WTC11 (cell line): ENCODE measurements around the gene SNRNP70. TPM values are rescaled to one million over a fixed set of nuclear protein-coding genes. Genes with fewer than 3 reads are reported as not detected.
"Not testable (repeated sequence)": the region's sequence is repeated elsewhere in the genome, so short reads cannot be mapped to it uniquely, and the experiment has no call there.

Experiments used
- ATAC-seq: fragments of 200-7000 bp; cut with Tn5 transposase; 2 replicates; pipeline ENCODE4 v1.10.0; 2021; ENCODE audit warnings: mild to moderate bottlenecking, moderate library complexity
- CTCF ChIA-PET: fragments of 300-600 bp; sonication (Branson Sonifier 250); formaldehyde crosslinking; loops from one replicate; lab custom pipeline; 2021; ENCODE audit warnings: antibody characterized with exemption; lab: Charles Lee
- POLR2A ChIA-PET: fragments of 350-600 bp; sonication (Branson Sonifier 250); formaldehyde crosslinking; loops from one replicate; lab custom pipeline; 2021; ENCODE audit warnings: antibody characterized with exemption; lab: Charles Lee
- DNase-seq: peaks from one replicate; pipeline ENCODE4 v3.0.0; 2021; ENCODE audit warnings: low spot score
- H3K27ac Mint-ChIP-seq: 2 replicates; pipeline ENCODE4 v1.8.0; 2021; ENCODE audit warnings: mixed read lengths
- H3K27me3 Mint-ChIP-seq: 2 replicates; pipeline ENCODE4 v1.8.0; 2021; ENCODE audit warnings: low read depth, mild to moderate bottlenecking, moderate library complexity, mixed read lengths
- H3K36me3 Mint-ChIP-seq: 2 replicates; pipeline ENCODE4 v1.8.0; 2021; ENCODE audit warnings: mixed read lengths
- H3K4me1 Mint-ChIP-seq: 2 replicates; pipeline ENCODE4 v1.8.0; 2022; ENCODE audit warnings: mixed read lengths
- H3K4me3 Mint-ChIP-seq: 2 replicates; pipeline ENCODE4 v1.8.0; 2021; ENCODE audit warnings: mild to moderate bottlenecking, moderate library complexity, mixed read lengths
- H3K9me3 Mint-ChIP-seq: 2 replicates; pipeline ENCODE4 v1.8.0; 2021; ENCODE audit warnings: mixed read lengths
- ELF4 ChIP-seq: sonication (generic); formaldehyde crosslinking; IDR thresholded peaks from 2 replicates; pipeline ENCODE4 v1.8.1; 2022; ENCODE audit warnings: low read depth, mild to moderate bottlenecking, moderate library complexity, missing genetic modification reagents
- FOXJ3 ChIP-seq: sonication (generic); formaldehyde crosslinking; IDR thresholded peaks from 2 replicates; pipeline ENCODE4 v1.9.0; 2021; ENCODE audit warnings: missing genetic modification reagents, mild to moderate bottlenecking, borderline replicate concordance
- GTF2I ChIP-seq: fragments of 250-450 bp; sonication (Bioruptor Pico); conservative IDR thresholded peaks from 2 replicates; pipeline ENCODE4 v1.4.0; 2021; ENCODE audit warnings: mild to moderate bottlenecking
- JUN ChIP-seq: sonication (generic); formaldehyde crosslinking; IDR thresholded peaks from 2 replicates; pipeline ENCODE4 v1.8.0; 2023; ENCODE audit warnings: mild to moderate bottlenecking, missing genetic modification reagents
- MXD4 ChIP-seq: fragments of 250-450 bp; sonication (Bioruptor Pico); IDR thresholded peaks from 2 replicates; pipeline ENCODE4 v1.8.0; 2021; ENCODE audit warnings: mild to moderate bottlenecking, moderate library complexity, borderline replicate concordance
- SOX15 ChIP-seq: fragments of 250-450 bp; sonication (Bioruptor Pico); IDR thresholded peaks from 2 replicates; pipeline ENCODE4 v1.9.0; 2021; ENCODE audit warnings: mild to moderate bottlenecking
- TCF7 ChIP-seq: sonication (generic); formaldehyde crosslinking; IDR thresholded peaks from 2 replicates; pipeline ENCODE4 v1.8.0; 2022; ENCODE audit warnings: mild to moderate bottlenecking, low read depth, missing genetic modification reagents, moderate library complexity
- TEAD1 ChIP-seq: sonication (generic); formaldehyde crosslinking; IDR thresholded peaks from 2 replicates; pipeline ENCODE4 v1.8.0; 2022; ENCODE audit warnings: mild to moderate bottlenecking, missing genetic modification reagents
- ZNF232 ChIP-seq: sonication (generic); formaldehyde crosslinking; IDR thresholded peaks from 2 replicates; pipeline ENCODE4 v1.8.0; 2022; ENCODE audit warnings: mild to moderate bottlenecking, missing genetic modification reagents
- ZNF396 ChIP-seq: fragments of 250-450 bp; sonication (Bioruptor Pico); IDR thresholded peaks from 2 replicates; pipeline ENCODE4 v1.8.0; 2021; ENCODE audit warnings: mild to moderate bottlenecking, moderate library complexity, borderline replicate concordance
- total RNA-seq: library from RNA; stranded (reverse); gene quantifications from 3 replicates; pipeline ENCODE4 v1.2.3, GENCODE V29; 2021
- TF ChIP-seq, protein P1 (sequence below): sonication (generic); formaldehyde crosslinking; IDR thresholded peaks from 2 replicates; pipeline ENCODE4 v1.8.0; 2022; ENCODE audit warnings: missing genetic modification reagents
- TF ChIP-seq, protein P2 (sequence below): sonication (generic); formaldehyde crosslinking; conservative IDR thresholded peaks from 2 replicates; pipeline ENCODE4 v1.8.1; 2022; ENCODE audit warnings: mild to moderate bottlenecking, missing genetic modification reagents
- TF ChIP-seq, protein P3 (sequence below): fragments of 250-450 bp; sonication (Bioruptor Pico); conservative IDR thresholded peaks from 2 replicates; pipeline ENCODE4 v1.9.0; 2021; ENCODE audit warnings: mild to moderate bottlenecking
- TF ChIP-seq, protein P4 (sequence below): fragments of 200-600 bp; IDR thresholded peaks from 2 replicates; pipeline ENCODE4 v1.8.0; 2022; ENCODE audit warnings: antibody characterized with exemption
- TF ChIP-seq, protein P5 (sequence below): sonication (generic); formaldehyde crosslinking; IDR thresholded peaks from 2 replicates; pipeline ENCODE4 v1.8.1; 2022; ENCODE audit warnings: low read depth, missing genetic modification reagents, borderline replicate concordance
- TF ChIP-seq, protein P6 (sequence below): sonication (generic); formaldehyde crosslinking; IDR thresholded peaks from 2 replicates; pipeline ENCODE4 v1.8.1; 2022; ENCODE audit warnings: mild to moderate bottlenecking, moderate library complexity, missing genetic modification reagents
- TF ChIP-seq, protein P7 (sequence below): fragments of 250-450 bp; sonication (Bioruptor Pico); IDR thresholded peaks from 2 replicates; pipeline ENCODE4 v1.9.0; 2021; ENCODE audit warnings: mild to moderate bottlenecking
- TF ChIP-seq, protein P8 (sequence below): sonication (generic); formaldehyde crosslinking; IDR thresholded peaks from 2 replicates; pipeline ENCODE4 v1.8.1; 2022; ENCODE audit warnings: missing genetic modification reagents, borderline replicate concordance

The SNRNP70 gene
- total RNA-seq, 1 experiment from 2014 or later, result 266 TPM

DNA sequence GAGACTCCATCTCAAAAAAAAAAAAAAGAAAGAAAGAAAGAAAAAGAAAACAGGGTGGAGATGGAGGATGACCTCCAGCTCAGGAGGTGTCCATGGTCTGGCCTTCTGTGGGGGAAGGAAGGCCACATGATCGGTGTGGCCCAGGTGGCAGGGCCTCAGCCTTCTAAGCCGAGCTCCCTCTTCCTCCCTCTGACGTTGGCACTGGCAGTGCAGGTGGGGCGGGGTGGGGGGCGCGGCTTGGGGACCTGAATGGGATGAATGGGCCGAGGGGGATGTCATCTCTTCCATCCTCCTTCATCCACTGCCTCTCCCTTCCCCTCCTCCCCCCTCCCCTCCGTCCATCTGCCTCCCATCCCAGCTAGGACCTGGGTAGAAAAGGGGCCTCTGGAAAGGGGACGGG is 45.5 kb upstream of the SNRNP70 start:
- CTCF ChIA-PET, result interaction anchor here (0.7 to 0.9 kb wide), 2 partner anchors 58 to 171 kb away, joined by 3 to 4 read pairs; no protein-coding TSS in a partner anchor
- H3K36me3 Mint-ChIP-seq, ATAC-seq, H3K27ac Mint-ChIP-seq, H3K9me3 Mint-ChIP-seq, H3K4me3 Mint-ChIP-seq, H3K4me1 Mint-ChIP-seq, DNase-seq: not testable (repeated sequence)
- peaks cover 13% of the 10 kb centered on the region for H3K27me3 Mint-ChIP-seq
- POLR2A ChIA-PET, result interaction anchor here (0.6 kb wide), 1 partner anchor 497 kb away, joined by 3 read pairs; no protein-coding TSS in a partner anchor

DNA sequence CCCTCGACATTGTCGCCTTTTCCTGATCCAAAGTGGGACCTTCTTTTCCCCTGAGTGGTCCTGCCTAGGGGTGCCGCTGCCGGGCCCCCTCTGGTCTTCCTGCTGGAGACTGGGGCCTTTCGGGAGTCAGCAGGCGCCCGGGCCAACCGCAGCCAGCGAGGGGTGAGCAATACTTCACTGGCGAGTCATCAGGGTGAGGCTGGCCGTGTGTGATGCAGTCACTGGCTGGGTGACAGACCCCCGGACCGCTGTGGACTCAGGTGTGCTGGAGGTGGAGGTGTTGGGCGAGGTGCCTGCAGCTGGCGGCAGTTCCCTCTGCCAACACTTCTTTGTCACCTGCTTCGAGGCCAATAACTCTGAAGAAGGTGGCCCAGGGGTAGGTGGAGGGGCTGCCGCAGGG is 43.1 kb upstream of the SNRNP70 start:
- Mint-ChIP-seq H3K9me3 (no peaks in the 10 kb centered on the region), H3K27ac (no peak overlapping the region), H3K4me3 (no peak overlapping the region), H3K27me3 (peaks cover 10% of the 10 kb centered on the region), H3K4me1 (no peaks in the 10 kb centered on the region), H3K36me3 (no peaks in the 10 kb centered on the region)
- ATAC-seq (no peak), DNase-seq (no peak)
- CTCF ChIA-PET, result no interaction called here
- POLR2A ChIA-PET, result no interaction called here
- TF ChIP-seq ZNF396 (CRISPR knock-in tag) (no peak), GTF2I (CRISPR knock-in tag) (no peak), SOX15 (CRISPR knock-in tag) (no peak), FOXJ3 (CRISPR knock-in tag) (no peak), ELF4 (CRISPR knock-in tag) (no peak), TCF7 (CRISPR knock-in tag) (no peak), MXD4 (CRISPR knock-in tag) (no peak), TEAD1 (CRISPR knock-in tag) (no peak), JUN (CRISPR knock-in tag) (no peak), ZNF232 (CRISPR knock-in tag) (no peak)
- TF ChIP-seq, protein P1, sequence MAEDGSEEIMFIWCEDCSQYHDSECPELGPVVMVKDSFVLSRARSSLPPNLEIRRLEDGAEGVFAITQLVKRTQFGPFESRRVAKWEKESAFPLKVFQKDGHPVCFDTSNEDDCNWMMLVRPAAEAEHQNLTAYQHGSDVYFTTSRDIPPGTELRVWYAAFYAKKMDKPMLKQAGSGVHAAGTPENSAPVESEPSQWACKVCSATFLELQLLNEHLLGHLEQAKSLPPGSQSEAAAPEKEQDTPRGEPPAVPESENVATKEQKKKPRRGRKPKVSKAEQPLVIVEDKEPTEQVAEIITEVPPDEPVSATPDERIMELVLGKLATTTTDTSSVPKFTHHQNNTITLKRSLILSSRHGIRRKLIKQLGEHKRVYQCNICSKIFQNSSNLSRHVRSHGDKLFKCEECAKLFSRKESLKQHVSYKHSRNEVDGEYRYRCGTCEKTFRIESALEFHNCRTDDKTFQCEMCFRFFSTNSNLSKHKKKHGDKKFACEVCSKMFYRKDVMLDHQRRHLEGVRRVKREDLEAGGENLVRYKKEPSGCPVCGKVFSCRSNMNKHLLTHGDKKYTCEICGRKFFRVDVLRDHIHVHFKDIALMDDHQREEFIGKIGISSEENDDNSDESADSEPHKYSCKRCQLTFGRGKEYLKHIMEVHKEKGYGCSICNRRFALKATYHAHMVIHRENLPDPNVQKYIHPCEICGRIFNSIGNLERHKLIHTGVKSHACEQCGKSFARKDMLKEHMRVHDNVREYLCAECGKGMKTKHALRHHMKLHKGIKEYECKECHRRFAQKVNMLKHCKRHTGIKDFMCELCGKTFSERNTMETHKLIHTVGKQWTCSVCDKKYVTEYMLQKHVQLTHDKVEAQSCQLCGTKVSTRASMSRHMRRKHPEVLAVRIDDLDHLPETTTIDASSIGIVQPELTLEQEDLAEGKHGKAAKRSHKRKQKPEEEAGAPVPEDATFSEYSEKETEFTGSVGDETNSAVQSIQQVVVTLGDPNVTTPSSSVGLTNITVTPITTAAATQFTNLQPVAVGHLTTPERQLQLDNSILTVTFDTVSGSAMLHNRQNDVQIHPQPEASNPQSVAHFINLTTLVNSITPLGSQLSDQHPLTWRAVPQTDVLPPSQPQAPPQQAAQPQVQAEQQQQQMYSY (CRISPR knock-in tag), result no peak
- TF ChIP-seq, protein P2, sequence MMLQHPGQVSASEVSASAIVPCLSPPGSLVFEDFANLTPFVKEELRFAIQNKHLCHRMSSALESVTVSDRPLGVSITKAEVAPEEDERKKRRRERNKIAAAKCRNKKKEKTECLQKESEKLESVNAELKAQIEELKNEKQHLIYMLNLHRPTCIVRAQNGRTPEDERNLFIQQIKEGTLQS, result no peak
- TF ChIP-seq, protein P3, sequence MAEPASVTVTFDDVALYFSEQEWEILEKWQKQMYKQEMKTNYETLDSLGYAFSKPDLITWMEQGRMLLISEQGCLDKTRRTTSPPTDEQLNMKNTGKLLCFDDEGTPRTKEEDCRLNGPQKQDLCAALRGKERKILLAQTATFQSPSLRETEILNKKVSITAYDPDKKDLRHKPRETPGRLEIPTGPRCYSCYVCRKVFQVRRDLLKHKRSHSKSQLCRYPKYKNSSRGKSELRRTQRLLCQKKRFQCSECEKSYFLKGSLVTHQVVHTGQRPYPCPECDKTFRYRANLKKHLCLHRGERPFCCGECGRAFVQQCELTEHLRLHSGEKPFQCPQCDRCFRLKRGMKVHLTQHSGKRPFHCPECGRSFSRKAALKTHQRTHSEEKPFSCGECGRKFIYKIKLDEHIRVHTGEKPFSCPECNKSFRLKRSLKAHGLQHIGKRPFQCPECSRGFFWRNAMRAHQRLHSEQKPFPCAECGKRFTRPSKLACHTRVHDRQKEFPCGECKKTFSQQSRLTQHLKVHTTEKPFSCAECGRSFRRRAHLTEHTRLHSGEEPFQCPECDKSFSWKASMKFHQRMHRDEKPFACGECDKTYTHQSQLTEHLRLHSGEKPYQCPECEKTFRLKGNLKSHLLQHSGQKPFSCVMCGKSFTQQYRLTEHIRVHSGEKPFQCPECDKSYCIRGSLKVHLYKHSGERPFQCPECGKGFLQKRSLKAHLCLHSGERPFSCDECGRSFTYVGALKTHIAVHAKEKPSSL (CRISPR knock-in tag), result no peak
- TF ChIP-seq, protein P4, sequence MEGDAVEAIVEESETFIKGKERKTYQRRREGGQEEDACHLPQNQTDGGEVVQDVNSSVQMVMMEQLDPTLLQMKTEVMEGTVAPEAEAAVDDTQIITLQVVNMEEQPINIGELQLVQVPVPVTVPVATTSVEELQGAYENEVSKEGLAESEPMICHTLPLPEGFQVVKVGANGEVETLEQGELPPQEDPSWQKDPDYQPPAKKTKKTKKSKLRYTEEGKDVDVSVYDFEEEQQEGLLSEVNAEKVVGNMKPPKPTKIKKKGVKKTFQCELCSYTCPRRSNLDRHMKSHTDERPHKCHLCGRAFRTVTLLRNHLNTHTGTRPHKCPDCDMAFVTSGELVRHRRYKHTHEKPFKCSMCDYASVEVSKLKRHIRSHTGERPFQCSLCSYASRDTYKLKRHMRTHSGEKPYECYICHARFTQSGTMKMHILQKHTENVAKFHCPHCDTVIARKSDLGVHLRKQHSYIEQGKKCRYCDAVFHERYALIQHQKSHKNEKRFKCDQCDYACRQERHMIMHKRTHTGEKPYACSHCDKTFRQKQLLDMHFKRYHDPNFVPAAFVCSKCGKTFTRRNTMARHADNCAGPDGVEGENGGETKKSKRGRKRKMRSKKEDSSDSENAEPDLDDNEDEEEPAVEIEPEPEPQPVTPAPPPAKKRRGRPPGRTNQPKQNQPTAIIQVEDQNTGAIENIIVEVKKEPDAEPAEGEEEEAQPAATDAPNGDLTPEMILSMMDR, result no peak
- TF ChIP-seq, protein P5, sequence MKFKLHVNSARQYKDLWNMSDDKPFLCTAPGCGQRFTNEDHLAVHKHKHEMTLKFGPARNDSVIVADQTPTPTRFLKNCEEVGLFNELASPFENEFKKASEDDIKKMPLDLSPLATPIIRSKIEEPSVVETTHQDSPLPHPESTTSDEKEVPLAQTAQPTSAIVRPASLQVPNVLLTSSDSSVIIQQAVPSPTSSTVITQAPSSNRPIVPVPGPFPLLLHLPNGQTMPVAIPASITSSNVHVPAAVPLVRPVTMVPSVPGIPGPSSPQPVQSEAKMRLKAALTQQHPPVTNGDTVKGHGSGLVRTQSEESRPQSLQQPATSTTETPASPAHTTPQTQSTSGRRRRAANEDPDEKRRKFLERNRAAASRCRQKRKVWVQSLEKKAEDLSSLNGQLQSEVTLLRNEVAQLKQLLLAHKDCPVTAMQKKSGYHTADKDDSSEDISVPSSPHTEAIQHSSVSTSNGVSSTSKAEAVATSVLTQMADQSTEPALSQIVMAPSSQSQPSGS (CRISPR knock-in tag), result no peak
- TF ChIP-seq, protein P6, sequence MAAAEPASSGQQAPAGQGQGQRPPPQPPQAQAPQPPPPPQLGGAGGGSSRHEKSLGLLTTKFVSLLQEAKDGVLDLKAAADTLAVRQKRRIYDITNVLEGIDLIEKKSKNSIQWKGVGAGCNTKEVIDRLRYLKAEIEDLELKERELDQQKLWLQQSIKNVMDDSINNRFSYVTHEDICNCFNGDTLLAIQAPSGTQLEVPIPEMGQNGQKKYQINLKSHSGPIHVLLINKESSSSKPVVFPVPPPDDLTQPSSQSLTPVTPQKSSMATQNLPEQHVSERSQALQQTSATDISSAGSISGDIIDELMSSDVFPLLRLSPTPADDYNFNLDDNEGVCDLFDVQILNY, result no peak
- TF ChIP-seq, protein P7, sequence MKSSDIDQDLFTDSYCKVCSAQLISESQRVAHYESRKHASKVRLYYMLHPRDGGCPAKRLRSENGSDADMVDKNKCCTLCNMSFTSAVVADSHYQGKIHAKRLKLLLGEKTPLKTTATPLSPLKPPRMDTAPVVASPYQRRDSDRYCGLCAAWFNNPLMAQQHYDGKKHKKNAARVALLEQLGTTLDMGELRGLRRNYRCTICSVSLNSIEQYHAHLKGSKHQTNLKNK (CRISPR knock-in tag), result no peak
- TF ChIP-seq, protein P8, sequence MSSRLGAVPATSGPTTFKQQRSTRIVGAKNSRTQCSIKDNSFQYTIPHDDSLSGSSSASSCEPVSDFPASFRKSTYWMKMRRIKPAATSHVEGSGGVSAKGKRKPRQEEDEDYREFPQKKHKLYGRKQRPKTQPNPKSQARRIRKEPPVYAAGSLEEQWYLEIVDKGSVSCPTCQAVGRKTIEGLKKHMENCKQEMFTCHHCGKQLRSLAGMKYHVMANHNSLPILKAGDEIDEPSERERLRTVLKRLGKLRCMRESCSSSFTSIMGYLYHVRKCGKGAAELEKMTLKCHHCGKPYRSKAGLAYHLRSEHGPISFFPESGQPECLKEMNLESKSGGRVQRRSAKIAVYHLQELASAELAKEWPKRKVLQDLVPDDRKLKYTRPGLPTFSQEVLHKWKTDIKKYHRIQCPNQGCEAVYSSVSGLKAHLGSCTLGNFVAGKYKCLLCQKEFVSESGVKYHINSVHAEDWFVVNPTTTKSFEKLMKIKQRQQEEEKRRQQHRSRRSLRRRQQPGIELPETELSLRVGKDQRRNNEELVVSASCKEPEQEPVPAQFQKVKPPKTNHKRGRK (CRISPR knock-in tag), result no peak

DNA sequence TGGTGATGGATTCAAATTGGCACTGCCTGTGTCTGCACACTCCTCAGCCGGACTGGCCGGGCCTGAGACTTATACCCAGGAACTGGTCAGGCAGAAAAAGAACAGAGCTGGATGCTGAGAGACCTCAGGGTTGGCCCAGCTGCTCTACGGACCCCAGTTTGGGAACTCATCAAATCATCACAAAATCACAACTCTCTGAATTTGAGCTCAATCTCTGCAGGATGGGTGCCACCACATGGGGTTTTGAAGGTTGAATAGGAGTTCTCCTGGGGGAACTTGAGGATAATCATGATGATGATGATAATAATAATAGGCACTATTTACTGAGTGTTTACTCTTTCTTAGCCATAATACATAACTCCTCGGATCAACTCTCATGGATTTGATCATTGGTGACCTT is 42.6 kb upstream of the SNRNP70 start:
- H3K9me3 Mint-ChIP-seq, H3K36me3 Mint-ChIP-seq, H3K4me3 Mint-ChIP-seq, DNase-seq, H3K27me3 Mint-ChIP-seq, POLR2A ChIA-PET, H3K4me1 Mint-ChIP-seq, H3K27ac Mint-ChIP-seq, CTCF ChIA-PET, ATAC-seq: not testable (repeated sequence)
